ENCODE measurements around the gene HDAC7. TPM values are rescaled to one million over a fixed set of nuclear protein-coding genes. Genes with fewer than 3 reads are reported as not detected.
A peak's percentile ranks its signal among the peaks of the same experiment; 100 is the strongest.

HDAC7 gene
- total and polyA plus RNA-seq, 12 donors, result 26.9 to 75.6 (median 40.3) TPM

- no peaks in the 10 kb centered on the region for H3K27me3 ChIP-seq
- DNase-seq (no peak), ATAC-seq (no peak)
- 89 to 92% methylated on average over 19 of the region's 19 CpGs for WGBS, 2 donors
- no peak for TF ChIP-seq CTCF (IDR thresholded peaks at IDR 0.05)
- intact Hi-C loops (cut with DNase I), result loop anchor here in 1 of 10 donors (10.0 kb wide), 1 partner anchor 786 kb away; no protein-coding TSS in a partner anchor
- H3K4me3 ChIP-seq, result no peak overlapping the region
- H3K4me1 ChIP-seq, result peaks cover 34 to 55% (median 51%) of the 10 kb centered on the region in 9 donors
- H3K9me3 ChIP-seq, result no peaks in the 10 kb centered on the region
- H3K27ac ChIP-seq, result peak overlapping the region in 1 of 10 donors; percentile 1
- peaks cover 0 to 66% (median 0%) of the 10 kb centered on the region in 9 donors for H3K36me3 ChIP-seq
These were observed 68.7 kb downstream of the HDAC7 start for GRCh38 chr12:47750916-47751470.

GRCh38 chr12:47750229-47750798 is 69.4 kb downstream of the HDAC7 start:
- no peak for DNase-seq
- H3K27me3 ChIP-seq, result no peaks in the 10 kb centered on the region
- intact Hi-C loops (cut with DNase I), result loop anchor here in 1 of 10 donors (10.0 kb wide), 1 partner anchor 786 kb away; no protein-coding TSS in a partner anchor
- no peak for ATAC-seq
- H3K27ac ChIP-seq, result no peak overlapping the region
- H3K36me3 ChIP-seq, result peaks cover 0 to 72% (median 0%) of the 10 kb centered on the region in 9 donors
- 89 to 94% methylated on average over 10 of the region's 10 CpGs for WGBS, 2 donors
- no peaks in the 10 kb centered on the region for H3K9me3 ChIP-seq
- H3K4me3 ChIP-seq, result no peak overlapping the region
- TF ChIP-seq CTCF (IDR thresholded peaks at IDR 0.05), result no peak
- peaks cover 29 to 55% (median 48%) of the 10 kb centered on the region in 9 donors for H3K4me1 ChIP-seq

- Histone ChIP-seq H3K9me3 (no peaks in the 10 kb centered on the region), H3K27me3 (no peaks in the 10 kb centered on the region), H3K4me1 (peaks cover 19 to 43% (median 34%) of the 10 kb centered on the region in 9 donors), H3K27ac (no peak overlapping the region), H3K4me3 (no peak overlapping the region), H3K36me3 (peaks cover 0 to 76% (median 0%) of the 10 kb centered on the region in 9 donors)
- no peak for DNase-seq
- no peak for TF ChIP-seq CTCF (IDR thresholded peaks at IDR 0.05)
- intact Hi-C loops (cut with DNase I), result no loop called here
- ATAC-seq, result no peak
- WGBS, 2 donors, result 96 to 97% methylated on average over 3 of the region's 3 CpGs
These were observed 70.8 kb downstream of the HDAC7 start for GRCh38 chr12:47748899-47749298.

- no peak for ATAC-seq
- H3K36me3 ChIP-seq, result peaks cover 0 to 76% (median 0%) of the 10 kb centered on the region in 9 donors
- no peak overlapping the region for H3K27ac ChIP-seq
- peaks cover 15 to 39% (median 30%) of the 10 kb centered on the region in 9 donors for H3K4me1 ChIP-seq
- no peak for TF ChIP-seq CTCF (IDR thresholded peaks at IDR 0.05)
- peaks cover 0 to 3% (median 0%) of the 10 kb centered on the region in 7 donors for H3K27me3 ChIP-seq
- no peak overlapping the region for H3K4me3 ChIP-seq
- 96 to 100% methylated on average over 1 of the region's 1 CpG for WGBS, 2 donors
- intact Hi-C loops (cut with DNase I), result no loop called here
- H3K9me3 ChIP-seq, result no peaks in the 10 kb centered on the region
- no peak for DNase-seq
These were observed 71.2 kb downstream of the HDAC7 start for GRCh38 chr12:47748507-47748828.
